ENCODE data around the gene DDIT4. TPM values are rescaled to one million over a fixed set of nuclear protein-coding genes. Genes with fewer than 3 reads are reported as not detected.

DDIT4 gene
- polyA plus RNA-seq, 3 donors, result 26.1 to 611 (median 45.8) TPM

DNA sequence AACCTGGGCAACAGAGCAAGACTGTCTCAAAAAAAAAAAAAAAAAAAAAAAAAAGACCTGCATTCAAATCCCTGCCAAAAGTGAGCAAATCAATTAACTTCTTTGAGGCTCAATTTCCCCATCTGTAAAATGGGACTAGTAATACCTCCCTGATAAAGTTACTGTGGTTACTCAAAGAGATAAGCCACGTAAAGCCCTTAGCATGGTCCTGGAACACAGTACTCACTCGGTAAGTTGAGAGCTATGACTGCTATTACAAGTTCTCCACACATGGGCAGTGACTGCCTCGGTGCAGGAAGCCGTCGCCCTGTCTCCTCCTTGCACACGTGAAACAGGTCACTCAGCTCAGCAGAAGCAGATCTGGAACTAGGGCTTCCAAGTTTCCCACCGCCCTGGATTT, 37.9 kb downstream of the DDIT4 start:
- Mint-ChIP-seq H3K27ac (no peak overlapping the region), H3K4me3 (no peak overlapping the region), H3K9me3 (no peaks in the 10 kb centered on the region), H3K4me1 (peaks cover 56% of the 10 kb centered on the region), H3K36me3 (peaks cover 2 to 7% of the 10 kb centered on the region in 2 donors), H3K27me3 (ENCODE audit: low read depth in 3 of 3) (peaks cover 2 to 12% (median 4%) of the 10 kb centered on the region in 3 donors)
- no peaks in the 10 kb centered on the region for H3K36me3 ChIP-seq (replicated peaks in 1 of 2; ENCODE audit: control insufficient read depth in 1 of 2, insufficient read depth in 2 of 2, low read length in 2 of 2)
- H3K27ac ChIP-seq (ENCODE audit: low read depth in 1 of 2, low read length in 2 of 2), result no peak overlapping the region
- H3K27me3 ChIP-seq (ENCODE audit: control insufficient read depth in 2 of 2, insufficient read depth in 2 of 2, low read length in 2 of 2), result no peaks in the 10 kb centered on the region
- WGBS (ENCODE audit: insufficient coverage), result 100% methylated on average over 2 of the region's 7 CpGs
- no peak overlapping the region for H3K9ac ChIP-seq (ENCODE audit: insufficient read depth, low read length, poor library complexity, severe bottlenecking)
- no peak for DNase-seq
- no peak overlapping the region for H3K4me2 ChIP-seq (replicated peaks; ENCODE audit: extremely low read depth, low read length, poor library complexity, severe bottlenecking)
- intact Hi-C loops (cut with micrococcal nuclease), result no loop called here
- peaks cover 50 to 55% of the 10 kb centered on the region in 2 donors for H3K4me1 ChIP-seq (ENCODE audit: control insufficient read depth in 1 of 2, insufficient read depth in 2 of 2, low read length in 2 of 2)
- H4K20me1 ChIP-seq (ENCODE audit: insufficient read depth, low read length), result no peaks in the 10 kb centered on the region
- no peak overlapping the region for H3K4me3 ChIP-seq (replicated peaks in 1 of 3; ENCODE audit: low read depth in 2 of 3, low read length in 3 of 3)
- TF ChIP-seq, protein P1, sequence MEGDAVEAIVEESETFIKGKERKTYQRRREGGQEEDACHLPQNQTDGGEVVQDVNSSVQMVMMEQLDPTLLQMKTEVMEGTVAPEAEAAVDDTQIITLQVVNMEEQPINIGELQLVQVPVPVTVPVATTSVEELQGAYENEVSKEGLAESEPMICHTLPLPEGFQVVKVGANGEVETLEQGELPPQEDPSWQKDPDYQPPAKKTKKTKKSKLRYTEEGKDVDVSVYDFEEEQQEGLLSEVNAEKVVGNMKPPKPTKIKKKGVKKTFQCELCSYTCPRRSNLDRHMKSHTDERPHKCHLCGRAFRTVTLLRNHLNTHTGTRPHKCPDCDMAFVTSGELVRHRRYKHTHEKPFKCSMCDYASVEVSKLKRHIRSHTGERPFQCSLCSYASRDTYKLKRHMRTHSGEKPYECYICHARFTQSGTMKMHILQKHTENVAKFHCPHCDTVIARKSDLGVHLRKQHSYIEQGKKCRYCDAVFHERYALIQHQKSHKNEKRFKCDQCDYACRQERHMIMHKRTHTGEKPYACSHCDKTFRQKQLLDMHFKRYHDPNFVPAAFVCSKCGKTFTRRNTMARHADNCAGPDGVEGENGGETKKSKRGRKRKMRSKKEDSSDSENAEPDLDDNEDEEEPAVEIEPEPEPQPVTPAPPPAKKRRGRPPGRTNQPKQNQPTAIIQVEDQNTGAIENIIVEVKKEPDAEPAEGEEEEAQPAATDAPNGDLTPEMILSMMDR (IDR thresholded peaks at IDR 0.05), result no peak
- no peaks in the 10 kb centered on the region for H3K9me3 ChIP-seq (replicated peaks in 1 of 2; ENCODE audit: control insufficient read depth in 1 of 2, insufficient read depth in 1 of 2, low read length in 2 of 2)
- H3K79me2 ChIP-seq (ENCODE audit: insufficient read depth, low read length), result no peaks in the 10 kb centered on the region
- no peak overlapping the region for H2AFZ ChIP-seq (ENCODE audit: insufficient read depth, low read depth, low read length, poor library complexity, severe bottlenecking)

DNA sequence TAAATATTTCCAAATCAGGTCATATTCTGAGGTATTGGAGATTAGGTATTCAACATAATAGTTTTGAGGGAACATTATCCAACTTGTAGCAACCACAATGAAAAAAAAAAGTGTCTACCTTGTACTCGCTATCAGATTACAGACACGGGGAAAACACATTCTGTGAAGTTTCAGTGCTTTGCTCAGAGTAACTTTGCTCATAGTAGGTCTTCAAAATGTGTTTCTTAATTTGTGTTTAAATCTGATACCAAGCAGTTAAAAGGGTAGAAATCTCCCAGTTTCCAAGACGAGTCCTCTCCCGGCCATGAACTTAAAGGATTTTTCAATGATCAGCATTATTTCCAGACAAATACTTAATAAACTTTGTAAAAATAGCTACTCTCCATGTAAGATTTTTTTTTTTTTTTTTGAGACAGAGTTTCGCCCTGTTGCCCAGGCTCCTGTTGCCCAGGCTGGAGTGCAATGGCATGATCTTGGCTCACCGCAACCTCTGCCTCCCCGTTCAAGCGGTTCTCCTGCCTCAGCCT, 39.2 kb downstream of the DDIT4 start:
- H3K27me3 ChIP-seq (ENCODE audit: control insufficient read depth in 2 of 2, insufficient read depth in 2 of 2, low read length in 2 of 2), result no peaks in the 10 kb centered on the region
- peaks cover 2 to 12% (median 4%) of the 10 kb centered on the region in 3 donors for H3K27me3 Mint-ChIP-seq (ENCODE audit: low read depth in 3 of 3)
- WGBS (ENCODE audit: insufficient coverage), result 100% methylated on average over 1 of the region's 8 CpGs
- peaks cover 61 to 64% of the 10 kb centered on the region in 2 donors for H3K4me1 ChIP-seq (ENCODE audit: control insufficient read depth in 1 of 2, insufficient read depth in 2 of 2, low read length in 2 of 2)
- H2AFZ ChIP-seq (ENCODE audit: insufficient read depth, low read depth, low read length, poor library complexity, severe bottlenecking), result no peak overlapping the region
- no peaks in the 10 kb centered on the region for H3K79me2 ChIP-seq (ENCODE audit: insufficient read depth, low read length)
- peaks cover 2 to 7% of the 10 kb centered on the region in 2 donors for H3K36me3 Mint-ChIP-seq
- H3K27ac ChIP-seq (ENCODE audit: low read depth in 1 of 2, low read length in 2 of 2), result no peak overlapping the region
- DNase-seq, result no peak
- TF ChIP-seq, protein P1 (IDR thresholded peaks at IDR 0.05), result no peak
- H3K4me3 ChIP-seq (replicated peaks in 1 of 3; ENCODE audit: low read depth in 2 of 3, low read length in 3 of 3), result no peak overlapping the region
- intact Hi-C loops (cut with micrococcal nuclease), result no loop called here
- H3K36me3 ChIP-seq (replicated peaks in 1 of 2; ENCODE audit: control insufficient read depth in 1 of 2, insufficient read depth in 2 of 2, low read length in 2 of 2), result no peaks in the 10 kb centered on the region
- H3K4me1 Mint-ChIP-seq, result peaks cover 67% of the 10 kb centered on the region
- no peaks in the 10 kb centered on the region for H3K9me3 ChIP-seq (replicated peaks in 1 of 2; ENCODE audit: control insufficient read depth in 1 of 2, insufficient read depth in 1 of 2, low read length in 2 of 2)
- no peak overlapping the region for H3K4me3 Mint-ChIP-seq
- H3K4me2 ChIP-seq (replicated peaks; ENCODE audit: extremely low read depth, low read length, poor library complexity, severe bottlenecking), result no peak overlapping the region
- H4K20me1 ChIP-seq (ENCODE audit: insufficient read depth, low read length), result no peaks in the 10 kb centered on the region
- no peak overlapping the region for H3K27ac Mint-ChIP-seq
- no peaks in the 10 kb centered on the region for H3K9me3 Mint-ChIP-seq
- no peak overlapping the region for H3K9ac ChIP-seq (ENCODE audit: insufficient read depth, low read length, poor library complexity, severe bottlenecking)
